MM.1S (cell line): ENCODE measurements around the gene NPR3.

ENCODE experiments used
- EZH2 ChIP-seq: fragments of 300-600 bp; sonication (generic); optimal IDR thresholded peaks from 2 replicates; pipeline ENCODE3; 2017; ENCODE audit warnings: low read depth, mild to moderate bottlenecking, antibody characterized with exemption, low read length, mixed read lengths
- EZH2phosphoT487 ChIP-seq: fragments of 300-600 bp; sonication (generic); IDR thresholded peaks from 2 replicates; pipeline ENCODE4 v1.6.1; 2018; ENCODE audit warnings: antibody characterized with exemption, low read length
- TF ChIP-seq, protein P1 (sequence below): fragments of 300-600 bp; sonication (generic); IDR thresholded peaks from 2 replicates; pipeline ENCODE4 v1.5.1; 2016; ENCODE audit warnings: antibody characterized with exemption, low read length, mixed read lengths

DNA sequence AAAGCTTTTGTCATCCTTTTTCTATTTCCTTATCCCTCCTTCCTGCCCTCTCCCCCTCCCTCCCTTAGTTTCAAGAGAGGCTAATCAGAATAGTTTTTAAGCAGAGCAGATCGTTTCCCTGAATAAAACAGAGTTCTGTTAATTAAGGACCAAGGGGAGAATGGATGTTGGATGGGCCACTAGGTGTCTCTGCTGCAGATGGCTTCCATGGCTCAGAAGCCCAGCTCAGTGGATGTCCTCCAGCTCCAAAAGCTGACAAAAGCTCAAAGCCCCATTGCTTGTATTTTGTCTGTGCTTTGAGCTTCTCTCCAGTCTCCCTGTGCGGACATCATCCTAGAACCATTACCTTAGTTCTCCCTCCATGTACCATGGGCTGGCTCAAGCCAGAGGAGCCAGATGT, 21.0 kb upstream of the NPR3 start:
- TF ChIP-seq, protein P1, sequence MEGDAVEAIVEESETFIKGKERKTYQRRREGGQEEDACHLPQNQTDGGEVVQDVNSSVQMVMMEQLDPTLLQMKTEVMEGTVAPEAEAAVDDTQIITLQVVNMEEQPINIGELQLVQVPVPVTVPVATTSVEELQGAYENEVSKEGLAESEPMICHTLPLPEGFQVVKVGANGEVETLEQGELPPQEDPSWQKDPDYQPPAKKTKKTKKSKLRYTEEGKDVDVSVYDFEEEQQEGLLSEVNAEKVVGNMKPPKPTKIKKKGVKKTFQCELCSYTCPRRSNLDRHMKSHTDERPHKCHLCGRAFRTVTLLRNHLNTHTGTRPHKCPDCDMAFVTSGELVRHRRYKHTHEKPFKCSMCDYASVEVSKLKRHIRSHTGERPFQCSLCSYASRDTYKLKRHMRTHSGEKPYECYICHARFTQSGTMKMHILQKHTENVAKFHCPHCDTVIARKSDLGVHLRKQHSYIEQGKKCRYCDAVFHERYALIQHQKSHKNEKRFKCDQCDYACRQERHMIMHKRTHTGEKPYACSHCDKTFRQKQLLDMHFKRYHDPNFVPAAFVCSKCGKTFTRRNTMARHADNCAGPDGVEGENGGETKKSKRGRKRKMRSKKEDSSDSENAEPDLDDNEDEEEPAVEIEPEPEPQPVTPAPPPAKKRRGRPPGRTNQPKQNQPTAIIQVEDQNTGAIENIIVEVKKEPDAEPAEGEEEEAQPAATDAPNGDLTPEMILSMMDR: no peak; the same call in 1 of the 2 replicates
- no peak for TF ChIP-seq EZH2
- no peak for TF ChIP-seq EZH2phosphoT487
